ENCODE data around the gene PAPSS1. TPM values are rescaled to one million over a fixed set of nuclear protein-coding genes. Genes with fewer than 3 reads are reported as not detected.

PAPSS1 gene
- total and polyA plus RNA-seq, 10 of the 15 experiments (the other 5 are each of a cell fraction or from before 2014, with no cell fraction given): 22.6 to 73.0 (median 30.6) TPM

DNA sequence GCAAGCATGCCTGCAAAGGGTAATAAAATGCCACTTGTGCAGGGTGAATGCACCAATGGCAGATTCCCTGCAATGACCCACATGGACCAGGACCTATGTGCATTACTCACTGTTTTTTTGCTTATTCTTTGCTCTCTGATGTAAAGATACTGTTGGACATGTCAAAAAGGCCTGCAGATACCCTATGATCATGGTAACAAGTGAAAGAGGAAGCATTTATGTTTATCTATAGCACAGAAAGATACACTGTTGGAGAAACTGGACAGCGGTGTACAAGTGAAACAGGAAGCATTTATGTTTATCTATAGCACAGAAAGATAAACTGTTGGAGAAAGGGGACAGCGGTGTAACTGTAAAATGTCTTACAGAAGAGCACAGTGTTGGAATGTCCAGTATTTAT, 127.5 kb downstream of the PAPSS1 start:
- Histone ChIP-seq H3K36me3 (ENCODE audit: control insufficient read depth in 2 of 2, insufficient read depth in 2 of 2, low read length in 1 of 2) (no peaks in the 10 kb centered on the region), H3K4me3 (no peak overlapping the region), H3K79me2 (ENCODE audit: control insufficient read depth, insufficient read depth, low read length) (no peaks in the 10 kb centered on the region), H3K4me2 (ENCODE audit: control insufficient read depth, insufficient read depth) (peak overlapping the region; percentile 20; the same call in 1 of the 2 replicates), H3K9me3 (replicated peaks; ENCODE audit: control insufficient read depth, insufficient read depth, low read length) (no peaks in the 10 kb centered on the region), H3K4me1 (ENCODE audit: control insufficient read depth, insufficient read depth, low read length) (peaks cover 3% of the 10 kb centered on the region; the same call in 1 of the 2 replicates), H3K9ac (ENCODE audit: control insufficient read depth, insufficient read depth, low read length) (no peak overlapping the region), H2AFZ (ENCODE audit: control insufficient read depth, low read depth, low read length) (no peak overlapping the region), H3K27me3 (replicated peaks in 1 of 2; ENCODE audit: control insufficient read depth in 2 of 2, insufficient read depth in 2 of 2, low read length in 1 of 2) (no peaks in the 10 kb centered on the region), H3K27ac (ENCODE audit: control insufficient read depth, insufficient read depth) (no peak overlapping the region), H4K20me1 (ENCODE audit: control insufficient read depth, insufficient read depth) (no peaks in the 10 kb centered on the region)
- no TSS peak for BruUV-seq (replicated peaks)
- intact Hi-C loops (cut with micrococcal nuclease; ENCODE audit: unreplicated experiment): no loop called here
- ATAC-seq (peak; percentile 81), FAIRE-seq (peak; percentile 66), DNase-seq (ENCODE audit: low read depth, low spot score) (no peak)
- 0% methylated on average over 2 of the region's 2 CpGs for WGBS (ENCODE audit: insufficient coverage, insufficient replicate concordance, low lambda C conversion rate, missing lambda C conversion rate)
- SMC1A ChIA-PET (ENCODE audit: uncharacterized antibody, unreplicated experiment): no interaction called here
- POLR2A ChIA-PET: no interaction called here
- TF ChIP-seq EED (IDR thresholded peaks at IDR 0.05; ENCODE audit: low read depth) (no peak), SREBF1 (IDR thresholded peaks at IDR 0.05; ENCODE audit: low read length) (no peak), FOS (IDR thresholded peaks at IDR 0.05; ENCODE audit: borderline replicate concordance, extremely low read depth, insufficient read length) (no peak), DPF2 (IDR thresholded peaks at IDR 0.05) (no peak), ETV6 (conservative IDR thresholded peaks at IDR 0.05 in 1 of 2, IDR thresholded peaks at IDR 0.05 in 1 of 2; ENCODE audit: borderline replicate concordance in 1 of 2, low read depth in 1 of 2) (peak in 1 of 2 experiments; percentile 27; a peak in 1 of 4 replicates)
- RAD21 ChIA-PET (ENCODE audit: unreplicated experiment): no interaction called here
- in situ Hi-C loops (cut with MboI): no loop called here
- CTCF ChIA-PET: no interaction called here

DNA sequence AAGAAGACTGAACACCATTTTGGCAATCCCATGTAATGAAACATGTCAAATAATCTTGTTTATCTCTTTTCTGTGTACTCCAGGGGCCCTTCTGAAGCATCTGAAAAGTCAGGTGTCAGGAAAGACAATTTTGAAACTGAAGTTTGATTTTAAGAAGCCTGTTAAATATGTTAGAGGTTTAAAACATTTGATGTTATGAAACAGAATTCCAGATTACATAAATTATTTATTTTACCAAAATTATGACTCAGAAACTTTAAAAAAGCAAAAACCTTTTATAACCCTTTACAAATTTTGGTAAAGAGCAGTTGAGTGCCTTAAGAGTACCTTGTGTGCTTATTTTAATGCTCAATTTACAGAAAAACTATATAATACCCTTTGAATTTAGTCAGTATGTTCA, 130.8 kb downstream of the PAPSS1 start:
- CTCF ChIA-PET: no interaction called here
- H3K9me3 ChIP-seq (replicated peaks; ENCODE audit: control insufficient read depth, insufficient read depth, low read length): no peaks in the 10 kb centered on the region
- H3K27me3 ChIP-seq (replicated peaks in 1 of 2; ENCODE audit: control insufficient read depth in 2 of 2, insufficient read depth in 2 of 2, low read length in 1 of 2): no peaks in the 10 kb centered on the region
- RAD21 ChIA-PET (ENCODE audit: unreplicated experiment): no interaction called here
- H3K4me3 ChIP-seq: no peak overlapping the region
- ATAC-seq (no peak), FAIRE-seq (no peak), DNase-seq (ENCODE audit: low read depth, low spot score) (no peak)
- H2AFZ ChIP-seq (ENCODE audit: control insufficient read depth, low read depth, low read length): no peak overlapping the region
- no peak overlapping the region for H3K27ac ChIP-seq (ENCODE audit: control insufficient read depth, insufficient read depth)
- intact Hi-C loops (cut with micrococcal nuclease; ENCODE audit: unreplicated experiment) (no loop called here), in situ Hi-C loops (cut with MboI) (no loop called here)
- SMC1A ChIA-PET (ENCODE audit: uncharacterized antibody, unreplicated experiment): no interaction called here
- BruUV-seq (replicated peaks): no TSS peak
- no peak overlapping the region for H3K9ac ChIP-seq (ENCODE audit: control insufficient read depth, insufficient read depth, low read length)
- POLR2A ChIA-PET: no interaction called here
- H3K36me3 ChIP-seq (ENCODE audit: control insufficient read depth in 2 of 2, insufficient read depth in 2 of 2, low read length in 1 of 2): no peaks in the 10 kb centered on the region
- H4K20me1 ChIP-seq (ENCODE audit: control insufficient read depth, insufficient read depth): no peaks in the 10 kb centered on the region
- no peak overlapping the region for H3K4me2 ChIP-seq (ENCODE audit: control insufficient read depth, insufficient read depth)
- no peaks in the 10 kb centered on the region for H3K79me2 ChIP-seq (ENCODE audit: control insufficient read depth, insufficient read depth, low read length)
- H3K4me1 ChIP-seq (ENCODE audit: control insufficient read depth, insufficient read depth, low read length): peaks cover 3% of the 10 kb centered on the region; the same call in 1 of the 2 replicates
- TF ChIP-seq SMARCA5 (IDR thresholded peaks at IDR 0.05) (no peak), SUZ12 (IDR thresholded peaks at IDR 0.05; ENCODE audit: unreplicated experiment) (no peak), EED (IDR thresholded peaks at IDR 0.05; ENCODE audit: low read depth) (no peak), ZNF622 (IDR thresholded peaks at IDR 0.05) (no peak), BCL11A (IDR thresholded peaks at IDR 0.05; ENCODE audit: low read depth, low read length) (no peak), CREM (IDR thresholded peaks at IDR 0.05; ENCODE audit: low read depth) (no peak), TCF7 (IDR thresholded peaks at IDR 0.05; ENCODE audit: borderline replicate concordance) (no peak), MYB (IDR thresholded peaks at IDR 0.05; ENCODE audit: borderline replicate concordance, low read depth, low read length) (no peak), RB1 (IDR thresholded peaks at IDR 0.05; ENCODE audit: borderline replicate concordance) (no peak), TCF3 (IDR thresholded peaks at IDR 0.05; ENCODE audit: borderline replicate concordance, insufficient read depth, low read depth, low read length) (no peak), STAT1 (conservative IDR thresholded peaks at IDR 0.05) (no peak)
- TF ChIP-seq, protein P1, sequence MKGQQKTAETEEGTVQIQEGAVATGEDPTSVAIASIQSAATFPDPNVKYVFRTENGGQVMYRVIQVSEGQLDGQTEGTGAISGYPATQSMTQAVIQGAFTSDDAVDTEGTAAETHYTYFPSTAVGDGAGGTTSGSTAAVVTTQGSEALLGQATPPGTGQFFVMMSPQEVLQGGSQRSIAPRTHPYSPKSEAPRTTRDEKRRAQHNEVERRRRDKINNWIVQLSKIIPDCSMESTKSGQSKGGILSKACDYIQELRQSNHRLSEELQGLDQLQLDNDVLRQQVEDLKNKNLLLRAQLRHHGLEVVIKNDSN (IDR thresholded peaks at IDR 0.05; ENCODE audit: borderline replicate concordance, extremely low read length, insufficient read depth, low read depth, low read length): no peak
- TF ChIP-seq, protein P2, sequence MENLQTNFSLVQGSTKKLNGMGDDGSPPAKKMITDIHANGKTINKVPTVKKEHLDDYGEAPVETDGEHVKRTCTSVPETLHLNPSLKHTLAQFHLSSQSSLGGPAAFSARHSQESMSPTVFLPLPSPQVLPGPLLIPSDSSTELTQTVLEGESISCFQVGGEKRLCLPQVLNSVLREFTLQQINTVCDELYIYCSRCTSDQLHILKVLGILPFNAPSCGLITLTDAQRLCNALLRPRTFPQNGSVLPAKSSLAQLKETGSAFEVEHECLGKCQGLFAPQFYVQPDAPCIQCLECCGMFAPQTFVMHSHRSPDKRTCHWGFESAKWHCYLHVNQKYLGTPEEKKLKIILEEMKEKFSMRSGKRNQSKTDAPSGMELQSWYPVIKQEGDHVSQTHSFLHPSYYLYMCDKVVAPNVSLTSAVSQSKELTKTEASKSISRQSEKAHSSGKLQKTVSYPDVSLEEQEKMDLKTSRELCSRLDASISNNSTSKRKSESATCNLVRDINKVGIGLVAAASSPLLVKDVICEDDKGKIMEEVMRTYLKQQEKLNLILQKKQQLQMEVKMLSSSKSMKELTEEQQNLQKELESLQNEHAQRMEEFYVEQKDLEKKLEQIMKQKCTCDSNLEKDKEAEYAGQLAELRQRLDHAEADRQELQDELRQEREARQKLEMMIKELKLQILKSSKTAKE (IDR thresholded peaks at IDR 0.05; ENCODE audit: low read depth, poor library complexity, severe bottlenecking): no peak
